ENCODE results near the gene MPI.
"Not testable (repeated sequence)": the region's sequence is repeated elsewhere in the genome, so short reads cannot be mapped to it uniquely, and the experiment has no call there.

MPI gene

GRCh38 chr15:74893627-74894026 lies 3.8 kb downstream of the MPI start:
- no peak for DNase-seq

- DNase-seq = not testable (repeated sequence)
Measured at GRCh38 chr15:74894383-74894782, 4.5 kb downstream of the MPI start.

GRCh38 chr15:74895830-74896229 lies 6.0 kb downstream of the MPI start:
- DNase-seq = no peak

GRCh38 chr15:74896316-74896715 lies 6.5 kb downstream of the MPI start:
- DNase-seq = no peak

GRCh38 chr15:74897300-74897701 lies 7.5 kb downstream of the MPI start:
- DNase-seq = no peak

GRCh38 chr15:74901612-74902063 lies 11.8 kb downstream of the MPI start:
- DNase-seq = peak; percentile 13

GRCh38 chr15:74902295-74903075 lies 12.6 kb downstream of the MPI start:
- DNase-seq = no peak

- no peak for DNase-seq
Measured at GRCh38 chr15:74903676-74904075, 13.8 kb downstream of the MPI start.

- DNase-seq = no peak
Measured at GRCh38 chr15:74904190-74904805, 14.5 kb downstream of the MPI start.

- DNase-seq = no peak
Measured at GRCh38 chr15:74906067-74906449, 16.2 kb downstream of the MPI start.

- peak; percentile 75 for DNase-seq
Measured at GRCh38 chr15:74906450-74907162, 16.8 kb downstream of the MPI start, which contains the start of gene FAM219B. Gene FAM219B (minus strand): TSS chr15:74906851. CDS start chr15:74906800, 51 bp downstream.

GRCh38 chr15:74907163-74907870 lies 17.5 kb downstream of the MPI start:
- DNase-seq = no peak

- DNase-seq = no peak
Measured at GRCh38 chr15:74908635-74909034, 18.8 kb downstream of the MPI start.

- DNase-seq = no peak
Measured at GRCh38 chr15:74913041-74913440, 23.2 kb downstream of the MPI start.

- not testable (repeated sequence) for DNase-seq
Measured at GRCh38 chr15:74913799-74914198, 24.0 kb downstream of the MPI start.

GRCh38 chr15:74917676-74918075 lies 27.8 kb downstream of the MPI start:
- no peak for DNase-seq

- DNase-seq = no peak
Measured at GRCh38 chr15:74920456-74920855, 30.6 kb downstream of the MPI start.

- no peak for DNase-seq
Measured at GRCh38 chr15:74924525-74924924, 34.7 kb downstream of the MPI start.

- DNase-seq = no peak
Measured at GRCh38 chr15:74928771-74929198, 38.9 kb downstream of the MPI start.

GRCh38 chr15:74933573-74933972 lies 43.7 kb downstream of the MPI start:
- DNase-seq = no peak

- DNase-seq = peak; percentile 5
Measured at GRCh38 chr15:74935193-74935592, 45.4 kb downstream of the MPI start.

GRCh38 chr15:74937272-74937589 lies 47.4 kb downstream of the MPI start:
- no peak for DNase-seq

Data from SHP77 treated with DMSO at 0.1 percent for 48 hours (cell line).